ENCODE measurements around the gene FBXW4.
"Not testable (repeated sequence)": the region's sequence is repeated elsewhere in the genome, so short reads cannot be mapped to it uniquely, and the experiment has no call there.

Gene FBXW4

GRCh38 chr10:101609481-101609880 is 85.5 kb downstream of the FBXW4 start:
- TF ChIP-seq CTCF (IDR thresholded peaks at IDR 0.05; ENCODE audit: low read depth, low read length), result no peak
- H3K4me3 ChIP-seq (ENCODE audit: low read depth, low read length), result no peak overlapping the region

GRCh38 chr10:101607124-101607523 is 87.8 kb downstream of the FBXW4 start:
- no peak for TF ChIP-seq CTCF (IDR thresholded peaks at IDR 0.05; ENCODE audit: low read depth, low read length)
- H3K4me3 ChIP-seq (ENCODE audit: low read depth, low read length), result no peak overlapping the region

GRCh38 chr10:101602761-101603398 is 92.1 kb downstream of the FBXW4 start:
- no peak overlapping the region for H3K4me3 ChIP-seq (ENCODE audit: low read depth, low read length)
- peak; percentile 93 for TF ChIP-seq CTCF (IDR thresholded peaks at IDR 0.05; ENCODE audit: low read depth, low read length)

GRCh38 chr10:101601541-101601940 is 93.4 kb downstream of the FBXW4 start:
- no peak overlapping the region for H3K4me3 ChIP-seq (ENCODE audit: low read depth, low read length)
- no peak for TF ChIP-seq CTCF (IDR thresholded peaks at IDR 0.05; ENCODE audit: low read depth, low read length)

GRCh38 chr10:101597091-101597900 is 97.7 kb downstream of the FBXW4 start:
- TF ChIP-seq CTCF (IDR thresholded peaks at IDR 0.05; ENCODE audit: low read depth, low read length), result no peak
- H3K4me3 ChIP-seq (ENCODE audit: low read depth, low read length), result no peak overlapping the region

GRCh38 chr10:101595591-101596433 is 99.2 kb downstream of the FBXW4 start:
- H3K4me3 ChIP-seq (ENCODE audit: low read depth, low read length), result no peak overlapping the region
- TF ChIP-seq CTCF (IDR thresholded peaks at IDR 0.05; ENCODE audit: low read depth, low read length), result no peak

- H3K4me3 ChIP-seq (ENCODE audit: low read depth, low read length), result not testable (repeated sequence)
Observed at GRCh38 chr10:101593331-101593730, 101.6 kb downstream of the FBXW4 start.
